Gastroesophageal sphincter (tissue), 3 donors: Measurements from ENCODE around the gene XXYLT1.

Experiments
- CTCF ChIP-seq, 4 experiments: fragments of 200-600 bp in 2 of 4; fragments of 450-650 bp in 2 of 4; sonication (generic) in 1 of 4; IDR thresholded peaks; one replicate each; pipeline ENCODE4 v1.5.1; 2017 to 2019; ENCODE audit warnings: antibody characterized with exemption in 4 of 4, mild to moderate bottlenecking in 2 of 4, moderate library complexity in 2 of 4
- EP300 ChIP-seq: sonication (generic); formaldehyde crosslinking; IDR thresholded peaks from one replicate; pipeline ENCODE4 v1.6.1; 2017; ENCODE audit warnings: antibody characterized with exemption, mild to moderate bottlenecking
- POLR2A ChIP-seq, 2 donors: fragments of 450-650 bp; IDR thresholded peaks; one replicate each; pipeline ENCODE4 v1.6.1; 2017; ENCODE audit warnings: antibody characterized with exemption in 2 of 2, mild to moderate bottlenecking in 2 of 2, moderate library complexity in 1 of 2
- POLR2AphosphoS5 ChIP-seq: sonication (generic); formaldehyde crosslinking; IDR thresholded peaks from one replicate; pipeline ENCODE4 v1.6.1; 2017; ENCODE audit warnings: antibody characterized with exemption

- TF ChIP-seq CTCF (IDR thresholded peaks at IDR 0.05) (no peak), POLR2A (IDR thresholded peaks at IDR 0.05) (no peak), POLR2AphosphoS5 (no peak), EP300 (no peak)
Observed at GRCh38 chr3:195070336-195070735, 200.6 kb downstream of the XXYLT1 start.
